Measurements from ENCODE around the gene SLC35B1.

SLC35B1 gene, protein sequence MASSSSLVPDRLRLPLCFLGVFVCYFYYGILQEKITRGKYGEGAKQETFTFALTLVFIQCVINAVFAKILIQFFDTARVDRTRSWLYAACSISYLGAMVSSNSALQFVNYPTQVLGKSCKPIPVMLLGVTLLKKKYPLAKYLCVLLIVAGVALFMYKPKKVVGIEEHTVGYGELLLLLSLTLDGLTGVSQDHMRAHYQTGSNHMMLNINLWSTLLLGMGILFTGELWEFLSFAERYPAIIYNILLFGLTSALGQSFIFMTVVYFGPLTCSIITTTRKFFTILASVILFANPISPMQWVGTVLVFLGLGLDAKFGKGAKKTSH

GRCh38 chr17:49707608-49708514, at the start of gene SLC35B1:
TSS of gene SLC35B1 (minus strand) at chr17:49707964. CDS start at chr17:49707833, 131 bp downstream.
- peak; percentile 99 for DNase-seq (ENCODE audit: low read depth)

DNA sequence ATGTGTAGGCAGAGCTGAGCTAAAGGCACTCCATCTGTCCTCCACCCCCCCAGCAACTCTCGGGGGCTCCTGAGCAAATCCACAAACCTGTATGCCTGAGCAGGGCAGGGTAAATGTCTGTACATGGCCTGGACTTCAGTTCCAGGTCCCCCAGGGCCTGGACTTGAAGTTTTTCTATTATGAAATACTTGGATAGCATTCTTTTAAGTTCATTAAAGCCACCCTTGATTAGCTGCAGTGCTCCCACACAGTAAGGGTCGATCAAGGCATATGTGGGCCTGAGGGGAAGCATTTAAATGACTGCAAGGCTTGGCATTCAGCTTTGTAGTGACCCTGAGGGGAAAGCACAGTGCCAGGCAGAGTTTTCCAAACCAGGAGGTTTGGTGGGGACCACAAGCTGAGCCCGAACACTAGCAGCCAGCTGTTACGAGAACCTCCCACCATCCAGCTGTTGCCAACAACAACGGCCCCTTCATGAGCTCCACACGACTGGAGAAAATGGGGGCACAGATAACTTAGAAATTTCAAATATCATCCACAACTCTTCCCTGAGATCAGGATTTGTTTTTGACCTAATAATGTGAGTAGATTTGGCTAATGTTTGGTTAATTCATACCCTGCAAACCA, 49.5 kb upstream of the SLC35B1 start:
- DNase-seq (ENCODE audit: low read depth): no peak

GRCh38 chr17:49756323-49757150, 48.8 kb upstream of the SLC35B1 start:
- DNase-seq (ENCODE audit: low read depth): no peak

DNA sequence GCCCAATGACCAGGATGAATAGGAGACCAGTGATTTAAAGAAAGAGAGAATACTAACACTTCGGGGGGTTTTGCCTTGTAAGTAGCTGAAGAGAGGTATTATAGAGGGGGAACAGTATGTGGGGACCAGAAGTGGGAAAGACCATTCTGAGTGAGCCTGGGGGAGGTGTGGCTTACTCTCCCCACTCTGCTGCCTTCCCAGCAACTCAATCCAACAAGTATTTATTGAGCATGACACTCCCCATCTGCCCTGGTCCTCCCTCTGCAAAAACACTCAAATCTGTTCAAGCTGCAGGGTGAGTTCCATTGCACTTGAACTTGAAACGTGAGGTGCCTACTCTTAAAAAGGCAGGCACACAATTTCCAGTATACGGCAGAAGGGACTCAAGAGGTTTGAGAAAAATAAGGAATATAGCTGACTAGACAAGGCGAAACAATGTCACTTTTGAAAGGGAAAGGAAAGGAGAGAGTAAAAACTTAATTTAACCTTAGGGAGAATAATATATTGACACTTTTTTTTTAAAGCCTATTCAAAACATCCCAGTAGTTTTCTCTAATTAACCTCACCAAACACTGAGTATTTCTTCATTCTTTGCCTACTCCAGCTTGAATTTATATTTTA, 48.0 kb upstream of the SLC35B1 start:
- no peak for DNase-seq (ENCODE audit: low read depth)

DNA sequence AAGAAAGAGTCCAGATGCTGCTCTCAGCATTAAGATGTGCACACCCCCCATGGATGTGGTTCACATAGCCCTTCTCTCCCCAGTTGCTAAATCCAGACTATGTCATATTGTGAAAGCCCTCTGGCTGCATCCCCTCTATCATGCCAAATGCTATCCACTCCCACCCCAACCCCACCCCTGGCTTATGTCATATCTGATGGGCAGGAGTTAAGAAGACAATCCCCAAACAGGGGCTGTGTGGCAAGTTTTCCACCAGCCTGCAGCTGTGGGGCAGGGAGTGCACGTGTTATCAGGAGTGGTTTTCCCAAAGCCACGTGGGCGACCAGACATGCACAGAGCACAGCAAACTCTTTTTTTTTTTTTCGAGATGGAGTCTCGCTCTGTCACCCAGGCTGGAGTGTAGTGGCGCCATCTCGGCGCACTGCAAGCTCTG, 46.2 kb upstream of the SLC35B1 start:
- no peak for DNase-seq (ENCODE audit: low read depth)

DNA sequence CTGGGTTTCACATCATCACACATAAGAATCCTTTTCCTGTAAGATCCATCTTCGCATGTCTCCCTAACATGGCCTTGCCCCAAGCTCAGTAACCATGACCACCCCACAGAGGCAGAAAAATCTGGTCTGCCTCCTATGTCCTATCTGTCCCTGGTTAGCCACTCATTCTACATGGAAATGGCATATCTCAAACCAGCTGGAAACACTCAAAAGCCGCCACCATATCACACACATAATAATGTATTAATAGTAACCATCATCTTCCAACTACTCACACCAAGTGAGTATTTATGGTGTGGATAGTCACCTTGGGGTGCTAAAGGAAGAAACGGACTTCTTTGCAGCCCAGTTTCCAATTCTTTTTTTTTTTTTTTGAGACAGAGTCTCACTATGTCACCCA, 44.7 kb upstream of the SLC35B1 start:
- DNase-seq (ENCODE audit: low read depth): no peak

DNA sequence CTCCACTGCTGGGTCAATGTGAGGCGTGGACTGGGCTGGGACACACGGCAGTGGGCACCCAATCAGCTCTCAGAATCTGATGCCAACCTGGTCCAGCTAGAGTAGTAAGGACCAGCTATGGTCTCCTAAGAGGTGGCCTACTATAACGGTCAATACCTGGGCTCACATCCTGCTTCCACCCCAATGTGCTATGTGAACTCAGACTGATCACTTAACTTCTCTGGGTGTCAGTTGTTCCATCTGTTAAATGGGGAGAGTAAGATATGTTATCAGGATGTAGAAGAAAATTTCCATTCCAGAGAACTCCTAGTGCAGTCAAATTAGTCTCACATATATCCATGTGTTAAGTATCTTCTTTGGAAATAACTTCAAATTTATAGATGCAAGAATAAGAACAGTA, 42.0 kb upstream of the SLC35B1 start:
- no peak for DNase-seq (ENCODE audit: low read depth)

GRCh38 chr17:49748791-49749190, 41.0 kb upstream of the SLC35B1 start:
- DNase-seq (ENCODE audit: low read depth): no peak

- no peak for DNase-seq (ENCODE audit: low read depth)
Observed at GRCh38 chr17:49748223-49748622, 40.5 kb upstream of the SLC35B1 start.

DNA sequence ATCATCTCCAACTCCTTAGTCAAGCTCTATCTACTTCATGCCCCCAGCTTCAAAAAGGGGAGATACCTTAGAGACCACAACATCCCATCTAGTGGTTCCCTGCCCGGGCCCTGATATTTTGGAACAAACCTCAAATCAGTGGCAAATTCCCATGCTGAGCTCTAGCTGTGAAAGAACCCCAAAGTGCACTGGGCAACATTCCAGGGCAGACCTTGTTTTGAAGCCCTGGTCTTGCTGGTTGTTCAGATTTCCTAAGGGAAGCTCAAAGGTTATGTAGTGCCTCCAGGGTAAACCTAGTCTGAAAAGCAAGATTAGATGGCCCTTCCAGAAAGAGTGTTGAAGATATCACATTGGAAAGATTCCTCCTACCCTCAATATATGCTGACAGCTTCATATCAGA, 39.9 kb upstream of the SLC35B1 start:
- no peak for DNase-seq (ENCODE audit: low read depth)

DNA sequence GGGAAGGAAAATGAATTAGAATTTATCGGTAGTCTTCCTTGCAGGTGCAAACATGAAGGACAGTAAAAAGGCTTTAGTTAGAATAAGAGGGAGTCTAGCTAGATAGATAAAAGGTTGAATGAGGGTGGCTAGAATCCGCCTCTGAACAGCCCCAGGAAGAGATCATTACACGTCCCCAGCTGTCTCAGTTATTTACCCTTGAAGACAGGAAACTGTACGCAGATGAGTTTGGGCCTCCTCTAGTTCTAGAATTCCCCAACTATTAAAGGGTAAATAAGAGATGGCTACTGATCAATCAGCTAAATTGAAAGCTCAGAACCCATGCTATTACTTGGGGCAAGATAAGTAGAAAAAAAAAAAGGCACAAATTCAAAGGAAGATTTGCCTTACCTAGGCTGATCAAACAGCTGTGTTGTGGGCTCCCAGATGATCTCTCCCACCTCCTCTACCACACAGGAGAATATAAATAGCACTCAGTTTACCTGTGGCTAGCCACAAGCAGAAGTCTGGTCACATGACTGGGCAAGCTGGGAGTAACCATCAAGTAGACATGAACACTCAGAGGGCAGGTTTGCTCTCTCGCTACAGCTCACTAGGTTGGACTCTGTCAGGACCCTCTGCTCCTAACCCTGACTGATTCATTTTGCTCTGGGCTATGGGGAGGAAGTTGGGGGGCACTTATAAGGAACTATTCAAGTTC, 39.2 kb upstream of the SLC35B1 start:
- no peak for DNase-seq (ENCODE audit: low read depth)

DNA sequence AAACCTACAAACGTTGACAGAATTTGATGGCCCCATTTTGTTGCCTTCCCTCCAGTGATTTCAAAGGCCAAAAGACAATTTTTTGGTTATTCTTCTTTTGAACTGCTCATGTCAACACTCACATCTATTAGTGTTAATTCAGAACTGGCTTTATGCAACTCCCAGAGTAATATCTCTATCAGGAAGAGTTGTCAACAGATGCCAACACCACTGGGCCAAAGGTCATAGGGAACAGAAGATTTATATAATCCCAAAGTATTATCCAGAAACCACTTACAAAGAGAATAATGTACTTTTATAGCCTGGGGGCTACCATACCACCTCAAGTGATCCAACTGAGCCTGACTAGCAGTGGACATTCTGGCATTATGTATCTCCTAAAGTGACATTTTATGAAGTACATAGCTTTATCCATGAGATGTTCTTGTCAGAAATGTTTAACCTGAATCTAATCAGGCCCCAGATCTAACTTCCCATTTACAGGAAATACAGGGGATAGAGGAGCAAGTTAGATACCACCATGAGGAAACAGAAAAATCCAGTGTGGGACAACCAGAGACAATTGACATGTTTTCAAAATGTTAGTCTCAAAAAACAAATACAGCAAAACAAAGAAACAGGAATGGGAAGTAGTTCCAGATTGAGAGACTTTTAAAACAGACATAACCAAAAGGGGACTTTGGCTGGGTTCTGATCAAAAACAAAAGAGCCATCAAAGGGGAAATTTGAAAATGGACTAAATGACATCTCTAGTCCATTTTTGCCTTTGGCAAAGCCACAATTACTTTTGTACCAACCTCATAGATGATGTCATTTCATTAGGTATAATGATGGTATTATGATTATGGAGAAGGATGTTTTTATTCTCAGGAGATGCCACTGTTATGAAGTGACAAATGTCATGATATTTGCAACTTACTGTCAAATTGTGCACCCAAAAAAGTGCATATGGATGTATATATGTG, 37.7 kb upstream of the SLC35B1 start:
- no peak for DNase-seq (ENCODE audit: low read depth)

DNA sequence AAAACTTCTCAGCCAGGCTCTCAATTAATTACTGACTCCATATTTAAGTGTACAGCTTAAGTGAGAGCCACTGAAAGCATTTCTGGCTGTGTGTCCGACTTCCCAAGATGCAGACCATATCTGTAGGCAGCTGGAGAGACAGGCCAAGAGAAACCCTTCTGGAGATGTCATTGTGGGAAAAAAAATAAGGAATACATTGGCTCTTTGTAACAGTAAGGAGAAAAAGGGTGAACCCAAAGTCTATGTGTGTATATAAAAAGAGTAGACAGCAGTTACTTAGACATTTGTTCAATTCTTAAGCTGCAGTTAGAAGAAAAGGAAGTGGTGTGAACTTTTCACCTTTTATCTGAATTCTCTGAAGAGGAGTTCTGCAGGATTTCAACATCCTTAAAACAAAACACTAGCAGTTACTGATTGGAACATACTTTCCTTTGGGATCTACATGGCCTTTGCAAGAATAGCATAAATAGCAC, 34.4 kb upstream of the SLC35B1 start:
- peak; percentile 69 for DNase-seq (ENCODE audit: low read depth)

DNA sequence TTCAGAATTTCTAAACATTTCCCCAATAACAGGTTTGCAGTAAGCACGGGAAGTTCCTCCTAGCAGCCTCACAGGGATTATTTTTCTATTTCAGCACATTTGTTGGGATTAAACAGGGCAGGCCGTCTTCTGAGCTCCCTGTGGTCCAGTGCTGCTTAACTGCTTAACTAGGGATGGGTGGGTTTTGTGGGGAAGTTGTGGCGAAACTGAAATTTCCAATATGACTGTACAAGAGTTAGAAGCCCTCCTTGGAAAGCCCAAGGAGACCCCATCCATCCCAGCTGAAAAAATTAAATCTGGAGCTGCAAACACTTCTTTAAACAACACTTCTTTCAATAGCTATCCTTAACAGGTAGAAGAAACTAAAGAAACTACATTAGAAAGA, 33.9 kb upstream of the SLC35B1 start:
- DNase-seq (ENCODE audit: low read depth): no peak

- DNase-seq (ENCODE audit: low read depth): peak; percentile 59
Observed at GRCh38 chr17:49741009-49741691, 33.4 kb upstream of the SLC35B1 start.

GRCh38 chr17:49739641-49740271, 32.0 kb upstream of the SLC35B1 start:
- DNase-seq (ENCODE audit: low read depth): peak; percentile 89

DNA sequence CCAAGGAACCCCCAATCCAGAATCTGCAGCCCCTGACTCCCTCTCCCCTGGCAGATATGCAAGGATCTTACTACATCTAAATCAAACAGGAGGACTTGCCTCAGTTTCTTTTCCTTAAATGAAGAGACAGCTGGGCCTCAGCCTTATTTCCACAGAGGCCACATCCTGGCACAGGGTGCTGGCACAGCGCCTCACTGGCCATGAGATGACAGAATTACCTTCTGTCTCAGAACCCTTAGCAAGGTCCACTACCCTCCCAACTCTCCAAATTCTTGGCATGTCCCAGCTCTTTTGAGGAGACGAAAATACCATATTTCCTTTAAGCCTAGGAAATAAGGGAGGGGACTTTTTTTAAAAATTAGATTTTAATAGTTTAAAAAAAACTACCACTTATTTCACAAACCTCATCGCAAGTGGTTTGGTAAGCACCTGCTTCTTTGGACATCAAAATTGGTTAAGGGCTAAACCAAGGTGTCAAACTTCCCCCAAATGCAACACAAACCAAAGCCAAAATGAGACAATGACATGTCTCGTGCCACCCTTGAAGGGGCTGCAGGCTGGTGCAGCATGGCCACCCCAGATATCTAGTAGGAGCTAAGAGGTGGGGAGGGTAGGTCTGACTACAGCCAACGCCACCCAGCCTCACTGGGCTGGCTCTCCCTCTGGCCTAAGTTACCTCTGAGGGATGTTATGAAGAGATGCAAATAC, 30.8 kb upstream of the SLC35B1 start:
- no peak for DNase-seq (ENCODE audit: low read depth)
